H1 (cell line): Measurements from ENCODE around the gene ATXN7L3B. TPM values are rescaled to one million over a fixed set of nuclear protein-coding genes. Genes with fewer than 3 reads are reported as not detected.

ENCODE experiments used
- CTCF ChIA-PET: fragments of 300-600 bp; sonication (Branson Sonifier 250); formaldehyde crosslinking; loops from one replicate; lab custom pipeline; 2021; ENCODE audit not compliant: partially characterized antibody; lab: Charles Lee
- POLR2A ChIA-PET: fragments of 300-600 bp; sonication (Branson Sonifier 250); formaldehyde crosslinking; loops from one replicate; lab custom pipeline; 2021; ENCODE audit warnings: inconsistent platforms; ENCODE audit not compliant: partially characterized antibody; lab: Charles Lee
- DNase-seq, 2 experiments: peaks; one replicate each; pipeline versions ENCODE4 v3.0.0 to v3.0.0-alpha.2; 2010 to 2022; ENCODE audit warnings: low spot score in 2 of 2, low read depth in 1 of 2, mixed read lengths in 1 of 2
- FAIRE-seq: peaks from 2 replicates; lab custom pipeline; 2011; peaks lifted over from hg19 to GRCh38; lab: Jason Lieb, UNC
- H2AFZ ChIP-seq: 2 replicates; pipeline ENCODE4 v1.8.1; 2012; ENCODE audit warnings: low read length, inconsistent platforms
- H2AK5ac ChIP-seq: 2 replicates; pipeline ENCODE4 v1.6.1; 2013; ENCODE audit warnings: low read depth, low read length
- H2BK120ac ChIP-seq: replicated peaks from 2 replicates; pipeline ENCODE3; 2013; ENCODE audit warnings: low read depth, low read length, inconsistent platforms
- H2BK12ac ChIP-seq: 2 replicates; pipeline ENCODE4 v1.6.1; 2013; ENCODE audit warnings: low read depth, low read length
- H2BK15ac ChIP-seq: 2 replicates; pipeline ENCODE4 v1.6.1; 2013; ENCODE audit warnings: low read length
- H2BK20ac ChIP-seq: 2 replicates; pipeline ENCODE4 v1.6.1; 2013; ENCODE audit warnings: low read length
- H2BK5ac ChIP-seq: 2 replicates; pipeline ENCODE4 v1.6.1; 2013; ENCODE audit warnings: low read depth, low read length
- H3K14ac ChIP-seq: 2 replicates; pipeline ENCODE4 v1.6.1; 2013; ENCODE audit warnings: inconsistent platforms; ENCODE audit not compliant: insufficient read length
- H3K18ac ChIP-seq: 2 replicates; pipeline ENCODE4 v1.6.1; 2013; ENCODE audit warnings: low read length; ENCODE audit errors: extremely low read depth
- H3K23ac ChIP-seq: 2 replicates; pipeline ENCODE4 v1.6.1; 2013; ENCODE audit warnings: inconsistent platforms; ENCODE audit not compliant: insufficient read length
- H3K23me2 ChIP-seq: 2 replicates; pipeline ENCODE4 v1.6.1; 2013; ENCODE audit warnings: low read depth, low read length
- H3K27ac ChIP-seq: 2 replicates; pipeline ENCODE4 v1.6.1; 2011; ENCODE audit warnings: low read depth, low read length, inconsistent platforms
- H3K27me3 ChIP-seq, 4 experiments: replicated peaks in 1 of 4; 1 replicate in 1 of 4; 2 replicates in 3 of 4; pipeline versions ENCODE4 v1.6.1 to v1.8.1; 2011 to 2013; ENCODE audit warnings: low read length in 3 of 4, mild to moderate bottlenecking in 3 of 4, inconsistent platforms in 2 of 4, mixed read lengths in 2 of 4, moderate library complexity in 1 of 4; ENCODE audit not compliant: control insufficient read depth in 3 of 4, insufficient read depth in 3 of 4; ENCODE audit errors: extremely low read depth in 1 of 4
- H3K36me3 ChIP-seq, 4 experiments: 2 replicates each; pipeline versions ENCODE4 v1.6.1 to v1.8.1; 2011 to 2013; ENCODE audit warnings: mild to moderate bottlenecking in 4 of 4, low read length in 3 of 4, moderate library complexity in 2 of 4, control low read depth in 1 of 4, inconsistent platforms in 1 of 4; ENCODE audit not compliant: insufficient read depth in 4 of 4, control insufficient read depth in 2 of 4
- H3K4ac ChIP-seq: replicated peaks from 2 replicates; pipeline ENCODE3; 2013; ENCODE audit warnings: low read length, low read depth, mixed read lengths, inconsistent platforms; ENCODE audit not compliant: insufficient read length
- H3K4me1 ChIP-seq, 4 experiments: replicated peaks in 1 of 4; 1 replicate in 1 of 4; 2 replicates in 3 of 4; pipeline versions ENCODE4 v1.6.1 to v1.8.1; 2011 to 2013; ENCODE audit warnings: low read length in 3 of 4, inconsistent platforms in 2 of 4, mixed read lengths in 1 of 4; ENCODE audit not compliant: insufficient read depth in 4 of 4, control insufficient read depth in 3 of 4
- H3K4me2 ChIP-seq, 2 experiments: 2 replicates each; pipeline versions ENCODE4 v1.6.1 to v1.8.1; 2011 to 2013; ENCODE audit warnings: low read depth in 2 of 2, low read length in 2 of 2, control low read depth in 1 of 2, inconsistent platforms in 1 of 2, mild to moderate bottlenecking in 1 of 2; ENCODE audit not compliant: insufficient read depth in 1 of 2
- H3K4me3 ChIP-seq, 4 experiments: fragments of 200-600, 300-600 bp in 1 of 4; sonication (generic), shearing (Covaris generic), sonication (Bioruptor Twin) in 1 of 4; 2 replicates each; pipeline versions ENCODE4 v1.5.1 to v1.8.1; 2011 to 2016; ENCODE audit warnings: low read length in 4 of 4, low read depth in 3 of 4, control low read depth in 2 of 4, inconsistent platforms in 2 of 4, mild to moderate bottlenecking in 2 of 4, mixed read lengths in 1 of 4, moderate library complexity in 1 of 4; ENCODE audit not compliant: insufficient read depth in 2 of 4; ENCODE audit errors: extremely low read depth in 1 of 4
- H3K56ac ChIP-seq: replicated peaks from 2 replicates; pipeline ENCODE3; 2013; ENCODE audit warnings: low read depth, mild to moderate bottlenecking, mixed read lengths, low read length, inconsistent platforms; ENCODE audit not compliant: insufficient read length
- H3K79me1 ChIP-seq: 2 replicates; pipeline ENCODE4 v1.6.1; 2013; ENCODE audit warnings: low read depth, low read length, control low read depth
- H3K79me2 ChIP-seq, 2 experiments: 2 replicates each; pipeline versions ENCODE4 v1.6.1 to v1.8.1; 2012 to 2013; ENCODE audit warnings: low read length in 2 of 2, mild to moderate bottlenecking in 2 of 2, inconsistent platforms in 1 of 2; ENCODE audit not compliant: insufficient read depth in 2 of 2, control insufficient read depth in 1 of 2
- H3K9ac ChIP-seq, 4 experiments: replicated peaks in 1 of 4; 1 replicate in 1 of 4; 2 replicates in 3 of 4; pipeline versions ENCODE4 v1.6.1 to v1.8.1; 2011 to 2013; ENCODE audit warnings: low read depth in 3 of 4, low read length in 3 of 4, control low read depth in 2 of 4, mild to moderate bottlenecking in 2 of 4, moderate library complexity in 2 of 4, inconsistent platforms in 1 of 4; ENCODE audit errors: extremely low read depth in 1 of 4
- H3K9me3 ChIP-seq, 2 experiments: 2 replicates each; pipeline versions ENCODE4 v1.6.1 to v1.8.1; 2012 to 2013; ENCODE audit warnings: mild to moderate bottlenecking in 2 of 2, moderate library complexity in 2 of 2, control low read depth in 1 of 2, inconsistent platforms in 1 of 2, low read depth in 1 of 2, low read length in 1 of 2, mixed read lengths in 1 of 2; ENCODE audit not compliant: insufficient read depth in 2 of 2
- H4K20me1 ChIP-seq, 2 experiments: replicated peaks in 1 of 2; 2 replicates each; pipeline versions ENCODE3 to v1.8.1; 2011 to 2013; ENCODE audit warnings: inconsistent platforms in 2 of 2, low read length in 2 of 2, mild to moderate bottlenecking in 1 of 2; ENCODE audit not compliant: insufficient read depth in 2 of 2, control insufficient read depth in 1 of 2
- H4K5ac ChIP-seq: 2 replicates; pipeline ENCODE4 v1.6.1; 2013; ENCODE audit warnings: low read length, low read depth, mixed read lengths, inconsistent platforms; ENCODE audit not compliant: insufficient read length
- H4K8ac ChIP-seq: 2 replicates; pipeline ENCODE4 v1.8.0; 2013; ENCODE audit warnings: mild to moderate bottlenecking, moderate library complexity, low read length, inconsistent platforms; ENCODE audit not compliant: insufficient read depth; ENCODE audit errors: extremely low read depth
- H4K91ac ChIP-seq: replicated peaks from 2 replicates; pipeline ENCODE3; 2013; ENCODE audit warnings: low read length, mixed read lengths, inconsistent platforms; ENCODE audit not compliant: insufficient read length
- CHD1 ChIP-seq: IDR thresholded peaks from 2 replicates; pipeline ENCODE4 v1.6.1; 2012; ENCODE audit warnings: low read depth, low read length, improper control_type of control experiment
- FOSL1 ChIP-seq: IDR thresholded peaks from 2 replicates; pipeline ENCODE4 v1.6.1; 2011; ENCODE audit warnings: mild to moderate bottlenecking, low read depth, low read length, moderate library complexity; ENCODE audit not compliant: insufficient read depth
- GABPA ChIP-seq: IDR thresholded peaks from 2 replicates; pipeline ENCODE4 v1.6.1; 2011; ENCODE audit warnings: mild to moderate bottlenecking, low read length, moderate library complexity, borderline replicate concordance; ENCODE audit not compliant: insufficient read depth
- GTF2F1 ChIP-seq: IDR thresholded peaks from 2 replicates; pipeline ENCODE4 v1.6.1; 2012; ENCODE audit warnings: low read depth, low read length, improper control_type of control experiment, borderline replicate concordance
- KDM4A ChIP-seq: IDR thresholded peaks from one replicate; pipeline ENCODE4 v1.7.1; 2012; ENCODE audit warnings: low read depth, mild to moderate bottlenecking, moderate library complexity, low read length, inconsistent platforms; ENCODE audit not compliant: severe bottlenecking
- POLR2AphosphoS5 ChIP-seq: IDR thresholded peaks from 2 replicates; pipeline ENCODE4 v1.6.1; 2011; ENCODE audit warnings: low read depth, low read length
- RNF2 ChIP-seq: fragments of 200-900, 300-1000 bp; sonication (generic); IDR thresholded peaks from 2 replicates; pipeline ENCODE4 v1.7.1; 2016; ENCODE audit warnings: borderline replicate concordance, low read depth, mild to moderate bottlenecking, antibody characterized with exemption, low read length; ENCODE audit not compliant: poor library complexity, severe bottlenecking; ENCODE audit errors: missing control alignments
- SIX5 ChIP-seq: IDR thresholded peaks from 2 replicates; pipeline ENCODE4 v1.6.1; 2011; ENCODE audit warnings: mild to moderate bottlenecking, low read depth, low read length
- SP1 ChIP-seq: IDR thresholded peaks from 2 replicates; pipeline ENCODE4 v1.6.1; 2011; ENCODE audit warnings: low read depth, low read length
- SUZ12 ChIP-seq: fragments of 200-600 bp; sonication (generic); IDR thresholded peaks from 2 replicates; pipeline ENCODE4 v1.6.1; 2012; ENCODE audit warnings: mild to moderate bottlenecking, inconsistent platforms, low read length, moderate library complexity, mixed read lengths
- ZNF274 ChIP-seq: IDR thresholded peaks from 2 replicates; pipeline ENCODE4 v1.7.0; 2012; ENCODE audit warnings: low read length, borderline replicate concordance; ENCODE audit errors: extremely low read depth
- WGBS, 2 experiments: shearing (Covaris generic) in 1 of 2; methylation state at CpG; one replicate each; pipeline versions ENCODE4 v1.1.6 to v1.1.7; 2013 to 2015; ENCODE audit warnings: low lambda C conversion rate in 2 of 2, mixed read lengths in 2 of 2, inconsistent platforms in 1 of 2, low coverage in 1 of 2, missing lambda C conversion rate in 1 of 2; ENCODE audit not compliant: insufficient replicate concordance in 2 of 2, insufficient coverage in 1 of 2, insufficient read length in 1 of 2; ENCODE audit errors: extremely low coverage in 1 of 2, missing lambda C conversion rate in 1 of 2; 5-methylcytosine and 5-hydroxymethylcytosine counted together
- polyA plus RNA-seq, 7 experiments: library from polyadenylated mRNA; depleted of rRNA in 3 of 7; stranded (reverse) in 5 of 7; unstranded in 2 of 7; fragments of >200 nt in 5 of 7; fragments of 200-250 nt in 2 of 7; gene quantifications; 1 replicate in 5 of 7; 2 replicates in 1 of 7; 4 replicates in 1 of 7; pipeline versions ENCODE4 v1.2.1 to v1.2.3, GENCODE V29; 2011 to 2013; ENCODE audit warnings: missing spikeins in 2 of 7, mixed read lengths in 2 of 7
- total RNA-seq: library from RNA; stranded (reverse); fragmentation: NEBNext Ultra II Directional; extraction: Animal tissue kit (Norgen Biotek cat#: 25700); gene quantifications from 2 replicates; pipeline ENCODE4 v1.2.1, GENCODE V29; 2021

ATXN7L3B gene
- total and polyA plus RNA-seq, 2 of the 8 experiments (the other 6 are each of a cell fraction or from before 2014, with no cell fraction given), result 23.7 to 39.9 TPM

- H2BK12ac ChIP-seq, result no peak overlapping the region
- H2BK15ac ChIP-seq, result no peak overlapping the region
- H3K79me2 ChIP-seq, result no peaks in the 10 kb centered on the region
- DNase-seq (no peak), FAIRE-seq (no peak)
- POLR2A ChIA-PET, result no interaction called here
- H3K18ac ChIP-seq, result no peak overlapping the region
- 86% methylated on average over 4 of the region's 4 CpGs; no CpG with 5 or more reads in 1 of the 2 experiments for WGBS, 2 experiments
- no peak overlapping the region for H3K4me2 ChIP-seq
- H3K27ac ChIP-seq, result no peak overlapping the region
- no peak overlapping the region for H4K91ac ChIP-seq
- no peak overlapping the region for H3K14ac ChIP-seq
- no peaks in the 10 kb centered on the region for H3K79me1 ChIP-seq
- H3K4ac ChIP-seq, result no peak overlapping the region
- H2AK5ac ChIP-seq, result no peak overlapping the region
- no peaks in the 10 kb centered on the region for H4K20me1 ChIP-seq
- no peak overlapping the region for H4K5ac ChIP-seq
- no peaks in the 10 kb centered on the region for H3K36me3 ChIP-seq
- no peak overlapping the region for H2BK20ac ChIP-seq
- no peak overlapping the region for H3K4me3 ChIP-seq
- no peak overlapping the region for H4K8ac ChIP-seq
- no peak overlapping the region for H2AFZ ChIP-seq
- H3K4me1 ChIP-seq, result 0 out of 7 replicates have a peak, but pooled peaks cover 0 to 2% (median 0%) of the 10 kb centered on the region in 4 experiments
- H3K27me3 ChIP-seq, result no peaks in the 10 kb centered on the region
- no peak overlapping the region for H2BK5ac ChIP-seq
- no peak overlapping the region for H2BK120ac ChIP-seq
- H3K23me2 ChIP-seq, result no peaks in the 10 kb centered on the region
- peaks cover 0 to 9% of the 10 kb centered on the region in 2 experiments; a peak in 1 of 4 replicates for H3K9me3 ChIP-seq
- no peak overlapping the region for H3K56ac ChIP-seq
- no peak for TF ChIP-seq KDM4A
- TF ChIP-seq POLR2AphosphoS5, result no peak
- TF ChIP-seq SUZ12, result no peak
- TF ChIP-seq ZNF274, result no peak
- TF ChIP-seq FOSL1, result no peak
- TF ChIP-seq CHD1, result no peak
- no peak for TF ChIP-seq SIX5
- TF ChIP-seq SP1, result no peak
- no peak for TF ChIP-seq RNF2
- no peak for TF ChIP-seq GTF2F1
- no peak for TF ChIP-seq GABPA
- TF ChIP-seq, all 59 proteins: peak for 0
- no peak overlapping the region for H3K9ac ChIP-seq
- CTCF ChIA-PET, result no interaction called here
- H3K23ac ChIP-seq, result no peak overlapping the region
Observed at GRCh38 chr12:74586251-74586650, 48.6 kb downstream of the ATXN7L3B start.
